GM23248 (cell line): Measurements from ENCODE around the gene MINDY3.

Experiments
- EZH2 ChIP-seq: fragments of 200-600 bp; sonication (generic); IDR thresholded peaks from 2 replicates; pipeline ENCODE4 v1.6.1; 2018; ENCODE audit warnings: antibody characterized with exemption, mild to moderate bottlenecking; ENCODE audit not compliant: insufficient read depth, poor library complexity, severe bottlenecking
- EZH2phosphoT487 ChIP-seq: fragments of 200-600 bp; sonication (generic); IDR thresholded peaks from 2 replicates; pipeline ENCODE4 v1.6.1; 2018; ENCODE audit warnings: antibody characterized with exemption, moderate library complexity, mild to moderate bottlenecking, low read depth; ENCODE audit not compliant: insufficient read depth

GRCh38 chr10:15897287-15897686 is 37.0 kb upstream of the MINDY3 start:
- no peak for TF ChIP-seq EZH2
- no peak for TF ChIP-seq EZH2phosphoT487
